Esophagus (tissue), 2 donors: ENCODE data around the gene KIRREL3. TPM values are rescaled to one million over a fixed set of nuclear protein-coding genes. Genes with fewer than 3 reads are reported as not detected.
A peak's percentile ranks its signal among the peaks of the same experiment; 100 is the strongest.
"Not testable (repeated sequence)": the region's sequence is repeated elsewhere in the genome, so short reads cannot be mapped to it uniquely, and the experiment has no call there.

ENCODE experiments used
- H3K27ac ChIP-seq, 2 donors: one replicate each; pipeline ENCODE4 v1.5.1; 2013; ENCODE audit warnings: low read depth in 2 of 2, mild to moderate bottlenecking in 2 of 2, inconsistent platforms in 1 of 2, low read length in 1 of 2, moderate library complexity in 1 of 2
- H3K27me3 ChIP-seq, 2 donors: one replicate each; pipeline ENCODE4 v1.6.1; 2013; ENCODE audit warnings: low read length in 2 of 2, control low read depth in 1 of 2, mild to moderate bottlenecking in 1 of 2; ENCODE audit not compliant: insufficient read depth in 2 of 2, control insufficient read depth in 1 of 2
- H3K36me3 ChIP-seq, 2 donors: one replicate each; pipeline ENCODE4 v1.6.1; 2013; ENCODE audit warnings: low read length in 1 of 2; ENCODE audit not compliant: control insufficient read depth in 2 of 2, insufficient read depth in 2 of 2
- H3K4me1 ChIP-seq, 2 donors: one replicate each; pipeline ENCODE4 v1.6.1; 2013; ENCODE audit warnings: low read length in 1 of 2; ENCODE audit not compliant: control insufficient read depth in 2 of 2, insufficient read depth in 2 of 2
- H3K4me3 ChIP-seq, 2 donors: one replicate each; pipeline ENCODE4 v1.5.1; 2013; ENCODE audit warnings: low read length in 2 of 2, mild to moderate bottlenecking in 2 of 2, low read depth in 1 of 2, moderate library complexity in 1 of 2
- H3K9me3 ChIP-seq, 2 donors: one replicate each; pipeline ENCODE4 v1.6.1; 2013; ENCODE audit warnings: mild to moderate bottlenecking in 2 of 2, low read depth in 1 of 2, low read length in 1 of 2, moderate library complexity in 1 of 2; ENCODE audit not compliant: control insufficient read depth in 2 of 2, insufficient read depth in 1 of 2
- WGBS, 2 donors: extraction: QIAGEN DNeasy Blood & Tissue Kit; methylation state at CpG; one replicate each; pipeline ENCODE4 v1.1.7; 2013; 5-methylcytosine and 5-hydroxymethylcytosine counted together
- polyA plus RNA-seq, 2 donors: library from polyadenylated mRNA; stranded (reverse); fragments of 200-250 nt; gene quantifications; one replicate each; pipeline ENCODE4 v1.2.3, GENCODE V29; 2013
- donor health status: healthy with polysubstance abuse.
- donor health status: Bipolar disorder and iron deficiency.

Gene KIRREL3
- polyA plus RNA-seq, 2 donors = 0.05 to 0.12 TPM

DNA sequence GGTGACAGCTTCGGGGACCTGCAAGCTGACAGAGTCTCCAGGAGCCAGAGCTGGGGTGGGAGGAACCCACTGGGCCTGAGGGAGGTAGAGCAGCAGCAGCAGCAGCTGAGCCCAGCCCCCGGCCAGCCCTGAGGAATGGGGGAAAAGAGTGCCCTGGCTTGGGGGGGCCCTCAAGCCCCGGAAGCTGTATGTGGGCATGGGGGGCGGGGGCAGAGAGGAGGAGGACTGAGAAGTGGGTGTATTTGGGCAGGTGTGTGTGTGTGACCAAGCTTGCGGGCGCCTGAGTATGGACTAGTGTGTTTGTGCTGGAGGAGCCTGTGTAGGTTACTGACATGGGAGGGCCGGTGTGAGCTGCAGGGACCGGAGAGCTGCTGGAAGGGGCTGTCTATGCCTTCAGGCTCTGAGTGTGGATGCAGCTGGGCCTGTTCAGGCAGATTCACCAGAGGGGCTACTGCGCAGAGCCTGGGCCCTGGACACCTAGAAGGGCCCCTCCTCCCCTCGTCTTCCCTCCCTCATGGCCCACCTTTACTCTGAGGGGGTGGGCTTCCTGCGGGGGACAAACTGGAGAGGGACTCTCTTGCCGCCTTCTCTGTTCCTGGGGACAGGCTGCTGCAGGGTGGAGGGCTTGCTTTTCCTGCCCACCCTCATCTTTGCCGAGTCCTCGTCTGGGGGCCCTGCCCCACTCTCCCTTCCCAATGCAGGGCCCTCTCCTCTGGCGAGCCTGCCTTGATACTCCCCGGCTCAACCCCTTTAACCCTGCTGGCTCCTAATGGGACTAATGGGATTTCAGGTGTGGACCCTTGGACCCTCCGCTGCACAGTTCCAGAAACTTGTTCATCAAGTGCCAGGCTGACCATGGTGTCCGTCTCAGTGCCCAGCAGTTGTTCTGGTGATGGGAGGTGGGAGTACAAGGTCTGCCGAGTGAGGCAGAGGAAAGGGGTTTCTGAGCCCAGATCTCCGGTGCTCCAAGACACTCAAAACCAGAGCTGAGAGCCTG, 616.9 kb downstream of the KIRREL3 start:
- H3K4me1 ChIP-seq = peaks cover 14 to 32% of the 10 kb centered on the region in 2 donors

DNA sequence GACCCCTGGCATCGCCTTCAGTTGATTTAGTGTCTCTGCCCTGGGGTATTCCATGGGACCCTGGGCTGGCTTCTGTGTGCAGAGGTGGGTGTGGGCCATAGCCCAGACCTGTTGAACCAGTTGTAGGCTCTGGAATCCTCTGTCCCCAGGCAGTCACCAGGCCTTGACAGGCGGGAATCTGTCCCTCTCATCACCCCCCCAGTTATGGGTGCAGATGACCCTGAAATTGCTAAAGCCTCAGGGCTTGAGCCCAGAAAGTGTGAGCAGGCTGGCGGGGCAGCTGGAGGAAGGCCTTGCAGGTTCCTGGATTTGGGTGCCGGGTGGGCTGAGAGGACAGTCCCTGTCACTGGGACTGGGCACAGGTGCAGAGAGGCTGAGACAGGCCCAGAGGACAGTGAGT, 617.9 kb downstream of the KIRREL3 start:
- 66 to 71% methylated on average over 4 of the region's 4 CpGs for WGBS, 2 donors
- not testable (repeated sequence) for H3K4me3 ChIP-seq, H3K9me3 ChIP-seq, H3K36me3 ChIP-seq, H3K27me3 ChIP-seq
- peak overlapping the region in 1 of 2 donors; percentile 31 for H3K27ac ChIP-seq
- H3K4me1 ChIP-seq = peaks cover 14 to 32% of the 10 kb centered on the region in 2 donors

More for the DNA sequence above, 616.9 kb downstream of the KIRREL3 start:
- no peaks in the 10 kb centered on the region for H3K27me3 ChIP-seq
- no peak overlapping the region for H3K4me3 ChIP-seq
- H3K9me3 ChIP-seq = peaks cover 0 to 3% of the 10 kb centered on the region in 2 donors
- 75 to 79% methylated on average over 18 to 20 of the region's 20 CpGs for WGBS, 2 donors
- H3K36me3 ChIP-seq = peaks cover 0 to 2% of the 10 kb centered on the region in 2 donors
- H3K27ac ChIP-seq = peak overlapping the region; percentile 33 to 74

DNA sequence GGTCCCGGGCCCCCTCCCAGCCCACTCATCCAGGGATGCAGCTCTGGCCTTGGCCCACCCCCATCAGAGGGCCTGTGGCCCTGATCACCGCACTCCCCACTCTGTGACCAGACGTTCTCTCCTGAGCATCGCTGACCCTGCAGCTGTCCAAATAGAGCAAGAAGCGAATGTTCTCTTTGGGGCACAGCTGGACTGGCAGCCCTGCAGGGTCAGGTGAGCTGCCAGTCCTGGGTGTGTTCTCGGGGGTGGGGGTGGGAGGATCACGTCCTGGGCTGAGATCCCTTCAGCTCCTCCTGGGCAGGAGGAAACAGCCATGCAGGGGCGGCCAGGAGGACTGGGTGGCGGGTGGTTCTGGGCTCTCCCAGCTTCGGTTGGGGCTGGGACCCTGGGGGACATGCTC, 618.6 kb downstream of the KIRREL3 start:
- 68 to 75% methylated on average over 5 to 6 of the region's 10 CpGs for WGBS, 2 donors
- not testable (repeated sequence) for H3K36me3 ChIP-seq, H3K9me3 ChIP-seq, H3K4me3 ChIP-seq, H3K27ac ChIP-seq, H3K27me3 ChIP-seq
- peaks cover 13 to 31% of the 10 kb centered on the region in 2 donors for H3K4me1 ChIP-seq

DNA sequence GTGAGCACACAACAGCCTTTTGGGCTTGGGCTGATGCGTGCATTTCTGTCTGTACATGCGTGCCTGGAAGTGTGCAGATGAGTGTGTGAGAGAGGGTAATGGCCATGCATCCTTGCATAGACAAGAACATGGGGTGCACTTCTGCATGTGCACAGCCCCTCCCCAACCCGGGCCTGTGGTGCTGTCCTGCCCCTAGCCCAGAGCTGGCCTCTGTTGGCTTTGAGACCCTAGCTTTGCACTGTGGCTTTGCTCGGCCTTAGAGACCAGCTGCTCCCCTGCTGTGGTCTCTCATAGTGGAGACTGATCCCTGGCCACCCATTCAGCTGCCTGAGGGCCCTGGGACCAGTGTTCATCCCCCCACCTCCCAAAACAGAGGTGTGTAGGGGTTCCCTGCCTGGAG, 619.7 kb downstream of the KIRREL3 start:
- Histone ChIP-seq H3K36me3 (peaks cover 0 to 2% of the 10 kb centered on the region in 2 donors), H3K4me3 (no peak overlapping the region), H3K9me3 (peaks cover 0 to 3% of the 10 kb centered on the region in 2 donors), H3K27me3 (no peaks in the 10 kb centered on the region), H3K4me1 (peaks cover 7 to 24% of the 10 kb centered on the region in 2 donors), H3K27ac (no peak overlapping the region)
- WGBS, 2 donors = 90 to 93% methylated on average over 4 of the region's 4 CpGs

DNA sequence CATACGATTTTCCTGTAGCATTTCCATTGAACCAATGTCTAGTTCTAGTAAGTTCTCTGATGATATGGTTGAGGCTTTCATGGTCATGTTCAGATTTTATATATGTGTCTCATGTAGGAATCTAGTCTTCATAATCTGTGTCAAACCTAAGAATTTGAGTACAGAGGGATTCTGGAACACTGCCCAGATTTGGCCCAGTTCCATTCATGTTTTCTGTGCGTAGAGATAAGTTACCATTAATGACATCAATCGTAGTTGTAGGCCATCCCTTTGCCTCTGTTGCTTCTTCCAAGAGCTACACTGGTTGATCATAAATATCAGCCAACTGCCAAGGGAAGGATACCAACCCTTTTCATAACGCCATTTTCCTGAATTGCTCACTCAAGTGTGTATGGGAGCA, 621.8 kb downstream of the KIRREL3 start:
- no peak overlapping the region for H3K4me3 ChIP-seq
- 73 to 79% methylated on average over 4 of the region's 4 CpGs for WGBS, 2 donors
- no peak overlapping the region for H3K27ac ChIP-seq
- no peaks in the 10 kb centered on the region for H3K9me3 ChIP-seq
- H3K4me1 ChIP-seq = peaks cover 8 to 13% of the 10 kb centered on the region in 2 donors
- H3K36me3 ChIP-seq = peaks cover 0 to 2% of the 10 kb centered on the region in 2 donors
- no peaks in the 10 kb centered on the region for H3K27me3 ChIP-seq

DNA sequence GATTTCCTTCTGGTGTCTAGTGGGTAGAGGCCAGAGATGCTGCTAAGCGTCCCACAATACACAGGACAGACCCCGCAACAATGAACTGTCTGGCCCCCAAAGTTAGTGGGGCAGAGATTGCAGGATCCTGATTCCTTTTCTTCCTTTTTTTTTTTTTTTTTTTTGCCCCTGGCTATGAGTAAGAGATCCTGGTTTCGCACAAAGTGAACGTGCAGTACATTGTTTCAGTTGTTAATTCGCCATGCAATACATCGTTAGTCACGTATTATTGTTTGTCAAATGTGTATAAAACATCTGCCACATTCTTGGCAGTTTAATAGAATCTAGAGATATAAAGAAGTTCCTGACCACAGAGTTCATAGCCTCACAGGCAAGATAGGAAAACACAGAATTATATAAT, 624.8 kb downstream of the KIRREL3 start:
- no peak overlapping the region for H3K4me3 ChIP-seq
- WGBS, 2 donors = 55 to 67% methylated on average over 7 of the region's 7 CpGs
- H3K9me3 ChIP-seq = no peaks in the 10 kb centered on the region
- peaks cover 3 to 7% of the 10 kb centered on the region in 2 donors for H3K4me1 ChIP-seq
- no peak overlapping the region for H3K27ac ChIP-seq
- H3K36me3 ChIP-seq = peaks cover 0 to under 1% of the 10 kb centered on the region in 2 donors
- H3K27me3 ChIP-seq = no peaks in the 10 kb centered on the region

DNA sequence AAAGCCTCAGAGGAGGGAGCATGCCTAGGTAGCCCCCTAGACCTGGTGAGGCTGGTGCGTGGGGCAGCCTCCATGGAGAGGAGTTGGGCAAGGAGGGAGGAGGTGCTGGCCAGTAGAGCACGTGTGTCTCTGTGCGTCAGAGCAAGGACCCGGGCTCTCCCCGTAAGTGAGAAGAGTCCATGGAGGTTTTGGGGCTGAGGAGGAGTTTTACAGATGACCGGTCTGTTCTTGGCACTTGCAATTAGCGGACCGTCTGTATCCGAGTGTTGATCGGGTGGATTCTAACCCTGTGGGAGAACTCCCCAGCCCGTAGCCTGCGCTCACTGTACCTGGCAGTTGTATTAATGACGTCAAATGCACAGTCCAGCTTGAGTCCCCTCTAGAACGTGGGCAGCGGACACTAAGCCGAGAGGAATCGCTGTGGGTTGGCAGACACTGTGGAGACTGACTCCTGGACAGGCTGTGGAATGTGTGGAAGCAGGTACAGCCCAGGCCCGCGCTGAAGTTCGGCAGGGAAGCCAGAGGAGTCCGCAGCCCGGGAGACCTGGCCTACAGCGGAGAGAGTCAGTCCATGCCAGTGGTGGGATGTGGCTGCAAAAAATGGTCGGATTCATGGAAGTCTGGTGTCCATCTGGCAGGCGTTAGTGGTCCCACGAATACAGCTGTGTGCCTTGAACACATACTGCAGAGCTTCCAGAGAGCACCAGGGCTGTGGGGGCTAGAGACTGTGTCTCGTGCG, 625.8 kb downstream of the KIRREL3 start:
- WGBS, 2 donors = 90 to 93% methylated on average over 17 to 22 of the region's 28 CpGs
- H3K27ac ChIP-seq = not testable (repeated sequence)

DNA sequence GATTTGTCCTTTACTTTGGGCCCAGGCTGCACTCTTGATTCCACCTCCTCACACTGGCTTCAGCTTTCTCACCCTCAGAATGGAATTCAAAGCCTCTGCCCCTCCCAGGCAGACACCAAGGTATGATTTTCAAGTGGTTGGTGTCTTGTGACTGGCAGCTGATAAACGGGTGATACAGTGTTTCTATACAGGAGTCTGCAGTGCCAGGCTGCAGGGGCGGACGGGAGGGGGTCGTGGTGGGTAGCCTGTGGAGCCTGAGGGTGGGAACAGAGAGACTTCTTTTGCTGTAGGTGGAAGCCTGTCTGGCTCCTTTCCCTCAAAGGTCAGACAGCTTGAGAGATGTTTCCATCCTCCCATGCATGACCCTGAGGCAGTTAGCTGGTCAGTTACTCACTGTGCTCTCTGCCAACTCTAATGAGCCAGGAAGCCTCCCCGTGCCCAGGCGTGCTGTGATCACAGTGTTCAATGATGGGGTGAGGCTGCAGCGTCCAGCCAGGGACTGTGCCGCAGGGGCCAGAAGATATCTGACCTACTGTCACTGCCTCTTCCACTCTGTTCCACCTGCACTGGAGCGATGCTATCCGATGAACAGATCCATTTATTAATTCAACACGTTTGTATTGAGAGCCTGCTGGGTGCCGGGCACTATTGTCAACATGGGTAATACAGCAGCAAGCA, 627.0 kb downstream of the KIRREL3 start:
- H3K4me3 ChIP-seq, H3K4me1 ChIP-seq, H3K27ac ChIP-seq, H3K9me3 ChIP-seq, H3K27me3 ChIP-seq, H3K36me3 ChIP-seq: not testable (repeated sequence)
- 49 to 55% methylated on average over 12 of the region's 12 CpGs for WGBS, 2 donors

More for the DNA sequence above, 625.8 kb downstream of the KIRREL3 start:
- not testable (repeated sequence) for H3K4me3 ChIP-seq, H3K27me3 ChIP-seq, H3K9me3 ChIP-seq, H3K36me3 ChIP-seq, H3K4me1 ChIP-seq
